Endothelial cell of umbilical vein (primary cell): Measurements from ENCODE around the gene OVOL3. TPM values are rescaled to one million over a fixed set of nuclear protein-coding genes. Genes with fewer than 3 reads are reported as not detected.

Experiments used
- BruUV-seq: library from RNA; stranded (reverse); fragments of 400-500 nt; replicated peaks from 2 replicates; lab custom pipeline; 2021; lab: Mats Ljungman, UMichigan
- CTCF ChIA-PET: fragments of 300-600, 350-600 bp; sonication (Branson Sonifier 250); formaldehyde crosslinking; loops from one replicate; lab custom pipeline; 2021; ENCODE audit warnings: antibody characterized with exemption, inconsistent platforms; lab: Charles Lee
- POLR2A ChIA-PET: fragments of 300-600, 350-600 bp; sonication (Branson Sonifier 250); formaldehyde crosslinking; loops from one replicate; lab custom pipeline; 2021; ENCODE audit warnings: antibody characterized with exemption, inconsistent platforms; lab: Charles Lee
- DNase-seq: peaks from one replicate; pipeline ENCODE4 v3.0.0-alpha.2; 2011; ENCODE audit warnings: low read depth, low spot score
- FAIRE-seq: peaks from 2 replicates; lab custom pipeline; 2011; peaks lifted over from hg19 to GRCh38; lab: Jason Lieb, UNC
- H2AFZ ChIP-seq: 2 replicates; pipeline ENCODE4 v1.6.0; 2012; ENCODE audit warnings: low read depth, low read length, control low read depth, inconsistent platforms
- H3K27ac ChIP-seq: 2 replicates; pipeline ENCODE4 v1.5.1; 2011; ENCODE audit warnings: low read depth, mild to moderate bottlenecking, control low read depth, low read length, moderate library complexity; ENCODE audit not compliant: insufficient read depth
- H3K27me3 ChIP-seq, 2 experiments: 2 replicates each; pipeline versions ENCODE4 v1.6.0 to v1.6.1; 2011; ENCODE audit warnings: low read length in 2 of 2, mixed read lengths in 1 of 2; ENCODE audit not compliant: control insufficient read depth in 2 of 2, insufficient read depth in 2 of 2
- H3K36me3 ChIP-seq, 2 experiments: 2 replicates in 1 of 2; 3 replicates in 1 of 2; pipeline ENCODE4 v1.5.1; 2011; ENCODE audit warnings: low read length in 2 of 2, mild to moderate bottlenecking in 1 of 2, moderate library complexity in 1 of 2; ENCODE audit not compliant: control insufficient read depth in 2 of 2, insufficient read depth in 2 of 2; ENCODE audit errors: extremely low read depth in 1 of 2
- H3K4me1 ChIP-seq: 3 replicates; pipeline ENCODE4 v1.5.1; 2011; ENCODE audit warnings: mild to moderate bottlenecking, low read length; ENCODE audit not compliant: control insufficient read depth, insufficient read depth; ENCODE audit errors: extremely low read depth
- H3K4me2 ChIP-seq: 2 replicates; pipeline ENCODE4 v1.6.1; 2011; ENCODE audit warnings: low read length, control low read depth, mixed read lengths; ENCODE audit not compliant: insufficient read depth
- H3K4me3 ChIP-seq, 3 experiments: fragments of 200-600 bp in 1 of 3; sonication (generic), shearing (Covaris generic) in 1 of 3; replicated peaks in 1 of 3; 2 replicates each; pipeline ENCODE4 v1.5.1; 2011 to 2016; ENCODE audit warnings: control low read depth in 3 of 3, low read length in 3 of 3, mild to moderate bottlenecking in 2 of 3, inconsistent platforms in 1 of 3, low read depth in 1 of 3, moderate library complexity in 1 of 3; ENCODE audit not compliant: insufficient read depth in 1 of 3
- H3K79me2 ChIP-seq: 2 replicates; pipeline ENCODE4 v1.6.0; 2012; ENCODE audit warnings: low read length, inconsistent platforms; ENCODE audit not compliant: control insufficient read depth, insufficient read depth
- H3K9ac ChIP-seq: replicated peaks from 2 replicates; pipeline ENCODE3; 2011; ENCODE audit warnings: low read length, control low read depth; ENCODE audit not compliant: insufficient read depth; ENCODE audit errors: extremely low read depth
- H3K9me1 ChIP-seq: replicated peaks from 3 replicates; pipeline ENCODE4 v1.6.0; 2011; ENCODE audit warnings: mild to moderate bottlenecking, low read length; ENCODE audit not compliant: control insufficient read depth, insufficient read depth; ENCODE audit errors: extremely low read depth
- H3K9me3 ChIP-seq: replicated peaks from 2 replicates; pipeline ENCODE4 v1.5.1; 2012; ENCODE audit warnings: low read length, inconsistent platforms; ENCODE audit not compliant: control insufficient read depth, insufficient read depth
- H4K20me1 ChIP-seq: replicated peaks from 2 replicates; pipeline ENCODE3; 2011; ENCODE audit warnings: mild to moderate bottlenecking, low read length; ENCODE audit not compliant: control insufficient read depth, insufficient read depth; ENCODE audit errors: extremely low read depth
- FOS ChIP-seq: IDR thresholded peaks from 2 replicates; pipeline ENCODE4 v1.6.1; 2011; ENCODE audit warnings: mild to moderate bottlenecking, low read length, moderate library complexity, borderline replicate concordance; ENCODE audit not compliant: insufficient read depth
- GATA2 ChIP-seq: IDR thresholded peaks from 2 replicates; pipeline ENCODE4 v1.7.0; 2011; ENCODE audit warnings: low read depth, mild to moderate bottlenecking, moderate library complexity, mixed read lengths, low read length; ENCODE audit not compliant: insufficient read length, insufficient read depth
- JUN ChIP-seq: IDR thresholded peaks from 2 replicates; pipeline ENCODE4 v1.6.1; 2011; ENCODE audit warnings: borderline replicate concordance, low read depth; ENCODE audit not compliant: insufficient read length, insufficient read depth
- MYC ChIP-seq: IDR thresholded peaks from one replicate; pipeline ENCODE4 v1.6.1; 2011; ENCODE audit warnings: mild to moderate bottlenecking, low read depth, low read length
- POLR2A ChIP-seq: IDR thresholded peaks from 2 replicates; pipeline ENCODE4 v1.6.1; 2012; ENCODE audit warnings: low read depth, mild to moderate bottlenecking, control low read depth, low read length
- POLR2AphosphoS5 ChIP-seq: IDR thresholded peaks from 2 replicates; pipeline ENCODE4 v1.6.1; 2012; ENCODE audit warnings: low read depth, mild to moderate bottlenecking, control low read depth, low read length, moderate library complexity; ENCODE audit not compliant: insufficient read depth
- dilution Hi-C: fragments of 300-500 bp; cut with MboI; formaldehyde crosslinking; loops from one replicate; pipeline ENCODE4 v1.15.0; 2019; ENCODE audit warnings: low sequenced_read_pairs; ENCODE audit not compliant: extremely low pct_ligation_motif_present
- intact Hi-C: fragments of 100-400 bp; cut with micrococcal nuclease; formaldehyde crosslinking; loops from one replicate; pipeline ENCODE4 v1.10.0; 2022
- polyA plus RNA-seq, 4 experiments: library from polyadenylated mRNA; depleted of rRNA in 3 of 4; stranded (reverse) in 3 of 4; unstranded in 1 of 4; fragments of >200 nt; gene quantifications; 2 replicates each; pipeline versions ENCODE4 v1.2.1 to v1.2.3, GENCODE V29; 2011 to 2012; ENCODE audit warnings: missing spikeins in 1 of 4
- total RNA-seq: library from RNA; stranded (reverse); gene quantifications from 2 replicates; pipeline ENCODE4 v1.2.3, GENCODE V29; 2021
- TF ChIP-seq, protein P1 (sequence below): IDR thresholded peaks from 2 replicates; pipeline ENCODE4 v1.6.1; 2011; ENCODE audit not compliant: insufficient read depth, insufficient read length
- TF ChIP-seq, protein P2 (sequence below), 2 donors: IDR thresholded peaks; 1 replicate in 1 of 2; 2 replicates in 1 of 2; pipeline ENCODE4 v1.5.1; 2011; ENCODE audit warnings: low read length in 2 of 2, mild to moderate bottlenecking in 2 of 2, moderate library complexity in 2 of 2, control low read depth in 1 of 2, inconsistent platforms in 1 of 2, low read depth in 1 of 2; ENCODE audit not compliant: insufficient read depth in 1 of 2; ENCODE audit errors: extremely low read depth in 1 of 2

Gene OVOL3
- total and polyA plus RNA-seq, 2 donors (not counting 3 experiments of a cell fraction or from before 2014, with no cell fraction given) = not detected

DNA sequence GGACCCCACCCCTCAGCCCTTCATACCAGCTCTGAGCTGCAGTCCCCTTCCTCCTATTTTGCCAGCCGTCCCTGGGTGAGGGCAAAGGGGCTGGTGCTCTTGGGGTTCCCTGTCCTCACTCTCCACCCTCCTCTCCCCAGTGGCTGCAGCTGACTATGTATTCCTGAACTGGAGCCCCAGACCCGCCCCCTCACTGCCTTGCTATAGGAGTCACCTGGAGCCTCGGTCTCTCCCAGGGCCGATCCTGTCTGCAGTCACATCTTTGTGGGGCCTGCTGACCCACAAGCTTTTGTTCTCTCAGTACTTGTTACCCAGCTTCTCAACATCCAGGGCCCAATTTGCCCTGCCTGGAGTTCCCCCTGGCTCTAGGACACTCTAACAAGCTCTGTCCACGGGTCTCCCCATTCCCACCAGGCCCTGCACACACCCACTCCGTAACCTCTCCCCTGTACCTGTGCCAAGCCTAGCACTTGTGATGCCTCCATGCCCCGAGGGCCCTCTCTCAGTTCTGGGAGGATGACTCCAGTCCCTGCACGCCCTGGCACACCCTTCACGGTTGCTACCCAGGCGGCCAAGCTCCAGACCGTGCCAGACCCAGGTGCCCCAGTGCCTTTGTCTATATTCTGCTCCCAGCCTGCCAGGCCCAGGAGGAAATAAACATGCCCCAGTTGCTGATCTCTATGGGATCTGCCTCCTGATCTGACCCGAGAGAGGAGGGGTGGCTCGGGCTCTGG is 38.9 kb downstream of the OVOL3 start:
- TF ChIP-seq POLR2AphosphoS5 = no peak
- no peak for TF ChIP-seq JUN
- no peak for TF ChIP-seq MYC
- TF ChIP-seq, protein P1, sequence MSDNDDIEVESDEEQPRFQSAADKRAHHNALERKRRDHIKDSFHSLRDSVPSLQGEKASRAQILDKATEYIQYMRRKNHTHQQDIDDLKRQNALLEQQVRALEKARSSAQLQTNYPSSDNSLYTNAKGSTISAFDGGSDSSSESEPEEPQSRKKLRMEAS = no peak
- no peak for TF ChIP-seq GATA2
- Histone ChIP-seq H3K4me1 (peaks cover 13% of the 10 kb centered on the region), H3K27ac (no peak overlapping the region), H3K4me2 (no peak overlapping the region), H2AFZ (no peak overlapping the region), H3K9me3 (no peaks in the 10 kb centered on the region), H4K20me1 (no peaks in the 10 kb centered on the region), H3K4me3 (no peak overlapping the region), H3K36me3 (peaks cover 9 to 39% of the 10 kb centered on the region in 2 experiments), H3K9me1 (no peaks in the 10 kb centered on the region), H3K9ac (no peak overlapping the region), H3K27me3 (no peaks in the 10 kb centered on the region), H3K79me2 (no peaks in the 10 kb centered on the region)
- intact Hi-C loops = no loop called here
- ChIA-PET CTCF (interaction anchor here (0.9 to 2.5 kb wide), 2 partner anchors 20 to 22 kb away, joined by 3 to 8 read pairs; no protein-coding TSS in a partner anchor), POLR2A (no interaction called here)
- TSS peak; percentile 87 for BruUV-seq
- FAIRE-seq = no peak
- dilution Hi-C loops = no loop called here
- no peak for DNase-seq

DNA sequence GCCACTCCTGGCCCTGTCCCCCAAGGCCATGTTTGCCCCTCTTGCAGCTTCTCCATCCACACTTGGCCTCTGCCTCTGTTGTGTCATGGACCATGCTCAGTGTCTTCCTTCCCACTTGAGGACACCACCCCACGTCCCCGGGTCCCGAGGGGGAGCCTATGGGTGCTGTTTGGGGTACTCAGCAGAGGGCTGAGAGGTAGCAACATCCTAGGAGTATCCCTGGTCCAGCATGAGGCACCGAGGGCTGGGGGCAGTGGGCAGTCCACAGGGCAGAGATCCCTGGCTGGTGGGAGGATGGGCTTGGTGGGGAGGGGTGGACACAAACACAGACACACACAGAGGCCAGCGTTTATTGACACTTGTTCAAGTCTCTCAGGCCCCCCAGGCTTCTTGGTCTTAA is 39.6 kb downstream of the OVOL3 start:
- peaks cover 8 to 38% of the 10 kb centered on the region in 2 experiments for H3K36me3 ChIP-seq
- peak overlapping the region; percentile 19 for H3K27ac ChIP-seq
- CTCF ChIA-PET = interaction anchor here (2.5 to 3.4 kb wide), 3 partner anchors 19 to 91 kb away, joined by 8 to 23 read pairs (median 12); no protein-coding TSS in a partner anchor
- no peak overlapping the region for H3K9ac ChIP-seq
- no peaks in the 10 kb centered on the region for H3K9me1 ChIP-seq
- no peak overlapping the region for H3K4me2 ChIP-seq
- BruUV-seq = no TSS peak
- no peaks in the 10 kb centered on the region for H3K79me2 ChIP-seq
- POLR2A ChIA-PET = no interaction called here
- FAIRE-seq (no peak), DNase-seq (no peak)
- intact Hi-C loops = no loop called here
- dilution Hi-C loops = no loop called here
- peaks cover 13% of the 10 kb centered on the region for H3K4me1 ChIP-seq
- H4K20me1 ChIP-seq = no peaks in the 10 kb centered on the region
- no peaks in the 10 kb centered on the region for H3K9me3 ChIP-seq
- H2AFZ ChIP-seq = no peak overlapping the region
- H3K27me3 ChIP-seq = no peaks in the 10 kb centered on the region
- no peak overlapping the region for H3K4me3 ChIP-seq
- no peak for TF ChIP-seq MYC
- TF ChIP-seq, protein P2, sequence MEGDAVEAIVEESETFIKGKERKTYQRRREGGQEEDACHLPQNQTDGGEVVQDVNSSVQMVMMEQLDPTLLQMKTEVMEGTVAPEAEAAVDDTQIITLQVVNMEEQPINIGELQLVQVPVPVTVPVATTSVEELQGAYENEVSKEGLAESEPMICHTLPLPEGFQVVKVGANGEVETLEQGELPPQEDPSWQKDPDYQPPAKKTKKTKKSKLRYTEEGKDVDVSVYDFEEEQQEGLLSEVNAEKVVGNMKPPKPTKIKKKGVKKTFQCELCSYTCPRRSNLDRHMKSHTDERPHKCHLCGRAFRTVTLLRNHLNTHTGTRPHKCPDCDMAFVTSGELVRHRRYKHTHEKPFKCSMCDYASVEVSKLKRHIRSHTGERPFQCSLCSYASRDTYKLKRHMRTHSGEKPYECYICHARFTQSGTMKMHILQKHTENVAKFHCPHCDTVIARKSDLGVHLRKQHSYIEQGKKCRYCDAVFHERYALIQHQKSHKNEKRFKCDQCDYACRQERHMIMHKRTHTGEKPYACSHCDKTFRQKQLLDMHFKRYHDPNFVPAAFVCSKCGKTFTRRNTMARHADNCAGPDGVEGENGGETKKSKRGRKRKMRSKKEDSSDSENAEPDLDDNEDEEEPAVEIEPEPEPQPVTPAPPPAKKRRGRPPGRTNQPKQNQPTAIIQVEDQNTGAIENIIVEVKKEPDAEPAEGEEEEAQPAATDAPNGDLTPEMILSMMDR (IDR thresholded peaks at IDR 0.05; ENCODE audit: extremely low read depth in 1 of 2, insufficient read depth in 1 of 2, low read depth in 1 of 2, low read length in 2 of 2) = no peak
- no peak for TF ChIP-seq FOS
- no peak for TF ChIP-seq POLR2A
- TF ChIP-seq, protein P1 = no peak
